GM12801 (cell line): ENCODE measurements around the gene TMEM59L.

Experiments used
- TF ChIP-seq, protein P1 (sequence below): IDR thresholded peaks from one replicate; pipeline ENCODE4 v1.5.1; 2011; ENCODE audit warnings: control low read depth; ENCODE audit not compliant: insufficient read length; ENCODE audit errors: extremely low read depth

Gene TMEM59L

DNA sequence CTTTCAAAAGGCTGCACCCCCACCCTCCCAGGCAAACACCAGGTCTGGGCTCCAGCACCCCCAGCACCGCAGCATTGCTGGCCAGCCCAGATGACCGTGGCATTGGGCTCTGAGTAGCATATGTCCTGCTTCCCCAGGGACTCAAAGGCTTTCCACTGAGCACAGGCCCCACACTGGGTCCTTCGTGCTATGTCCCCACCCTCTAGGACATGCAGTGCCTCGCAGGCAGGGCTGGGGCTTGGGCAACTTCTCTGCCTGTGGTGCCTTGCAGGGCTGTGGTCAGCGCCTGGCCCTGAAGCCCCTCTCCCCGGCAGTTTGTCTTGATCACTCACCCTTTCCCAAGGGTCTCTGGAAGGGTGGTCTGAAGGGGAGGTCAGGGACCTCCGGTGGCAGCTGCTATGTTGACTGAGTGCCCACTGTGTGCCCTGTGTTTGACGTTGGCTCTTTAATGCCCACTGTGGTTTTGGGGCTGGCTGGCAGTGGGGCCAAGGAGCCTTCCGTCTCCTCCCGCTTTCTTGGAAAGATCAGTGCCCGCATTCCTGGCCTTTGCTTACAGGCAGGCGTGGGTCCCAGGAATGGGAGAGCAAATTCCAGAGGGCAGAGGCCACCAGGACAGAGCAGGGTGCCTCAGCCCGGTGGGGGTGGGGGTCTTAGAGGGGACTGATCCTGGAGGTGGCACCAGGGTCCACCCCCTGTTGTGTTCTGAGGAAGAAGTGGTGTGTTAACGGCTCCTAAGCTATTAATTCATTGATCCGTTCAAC lies 50.5 kb downstream of the TMEM59L start:
- TF ChIP-seq, protein P1, sequence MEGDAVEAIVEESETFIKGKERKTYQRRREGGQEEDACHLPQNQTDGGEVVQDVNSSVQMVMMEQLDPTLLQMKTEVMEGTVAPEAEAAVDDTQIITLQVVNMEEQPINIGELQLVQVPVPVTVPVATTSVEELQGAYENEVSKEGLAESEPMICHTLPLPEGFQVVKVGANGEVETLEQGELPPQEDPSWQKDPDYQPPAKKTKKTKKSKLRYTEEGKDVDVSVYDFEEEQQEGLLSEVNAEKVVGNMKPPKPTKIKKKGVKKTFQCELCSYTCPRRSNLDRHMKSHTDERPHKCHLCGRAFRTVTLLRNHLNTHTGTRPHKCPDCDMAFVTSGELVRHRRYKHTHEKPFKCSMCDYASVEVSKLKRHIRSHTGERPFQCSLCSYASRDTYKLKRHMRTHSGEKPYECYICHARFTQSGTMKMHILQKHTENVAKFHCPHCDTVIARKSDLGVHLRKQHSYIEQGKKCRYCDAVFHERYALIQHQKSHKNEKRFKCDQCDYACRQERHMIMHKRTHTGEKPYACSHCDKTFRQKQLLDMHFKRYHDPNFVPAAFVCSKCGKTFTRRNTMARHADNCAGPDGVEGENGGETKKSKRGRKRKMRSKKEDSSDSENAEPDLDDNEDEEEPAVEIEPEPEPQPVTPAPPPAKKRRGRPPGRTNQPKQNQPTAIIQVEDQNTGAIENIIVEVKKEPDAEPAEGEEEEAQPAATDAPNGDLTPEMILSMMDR, result no peak

DNA sequence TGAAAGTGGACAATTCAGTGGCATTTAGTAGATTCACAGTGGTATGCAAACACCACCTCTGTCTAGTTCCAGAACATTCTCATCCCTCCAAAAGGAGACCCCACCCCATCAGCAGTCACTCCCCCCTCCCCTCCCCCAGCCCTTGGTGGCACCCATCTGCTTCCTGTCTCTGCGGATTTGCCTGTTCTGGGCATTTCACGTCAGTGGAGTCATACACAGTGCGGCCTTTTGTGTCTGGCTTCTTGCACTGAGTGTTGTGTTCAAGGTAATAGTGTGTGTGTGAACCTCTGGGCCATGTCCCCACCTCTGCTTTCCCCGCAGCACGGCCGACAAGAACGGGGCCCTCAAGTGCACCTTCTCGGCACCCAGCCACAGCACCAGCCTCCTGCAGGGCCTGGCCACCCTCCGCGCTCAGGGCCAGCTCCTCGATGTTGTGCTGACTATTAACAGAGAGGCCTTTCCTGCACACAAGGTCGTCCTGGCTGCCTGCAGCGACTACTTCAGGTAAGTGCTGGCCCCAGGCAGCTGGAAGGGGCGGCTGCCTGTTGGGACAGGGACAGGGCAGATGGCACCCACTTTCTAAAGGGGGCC lies 51.4 kb downstream of the TMEM59L start:
- TF ChIP-seq, protein P1, result no peak

DNA sequence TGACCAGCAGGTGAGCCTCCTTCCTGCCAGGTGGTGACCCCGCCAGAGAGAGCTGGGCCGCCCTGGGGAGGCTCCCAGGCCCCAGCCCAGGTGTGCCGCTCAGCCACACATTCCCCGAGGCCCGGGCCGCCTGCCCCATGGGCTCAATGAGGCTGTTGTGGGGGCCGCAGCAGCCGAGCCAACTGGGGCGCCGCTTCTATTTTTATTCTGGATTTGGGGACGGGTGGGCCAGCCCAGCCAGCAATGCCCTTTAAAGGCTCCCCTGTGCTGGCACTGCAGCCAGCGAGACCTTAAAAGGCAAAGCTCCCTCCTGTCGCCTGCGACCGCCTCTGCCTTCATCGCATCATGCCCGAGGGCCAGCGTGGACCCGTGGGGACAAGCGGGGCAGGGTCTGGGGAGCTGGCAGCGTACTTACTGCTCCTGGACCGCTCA lies 53.1 kb downstream of the TMEM59L start:
- TF ChIP-seq, protein P1, result no peak

DNA sequence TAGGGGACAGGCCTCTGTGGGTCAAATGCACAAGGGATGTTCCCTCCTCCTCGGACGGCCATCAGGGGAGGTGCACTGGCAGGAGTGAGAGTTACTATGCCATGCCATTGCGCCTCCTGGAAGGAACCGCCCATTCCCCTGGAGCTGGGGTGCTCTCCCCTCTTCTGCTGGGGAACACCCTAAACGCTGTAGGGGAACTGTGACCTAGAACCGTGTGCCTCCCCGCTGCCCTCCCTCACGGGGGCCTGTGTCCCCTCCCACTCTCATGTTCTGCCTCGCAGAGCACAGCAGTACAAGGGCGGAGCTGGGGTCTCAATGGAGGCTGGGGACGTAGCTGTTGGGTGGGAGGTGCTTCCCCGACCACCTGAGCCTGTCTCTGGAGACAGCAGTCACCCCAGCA lies 53.6 kb downstream of the TMEM59L start:
- TF ChIP-seq, protein P1, result no peak

DNA sequence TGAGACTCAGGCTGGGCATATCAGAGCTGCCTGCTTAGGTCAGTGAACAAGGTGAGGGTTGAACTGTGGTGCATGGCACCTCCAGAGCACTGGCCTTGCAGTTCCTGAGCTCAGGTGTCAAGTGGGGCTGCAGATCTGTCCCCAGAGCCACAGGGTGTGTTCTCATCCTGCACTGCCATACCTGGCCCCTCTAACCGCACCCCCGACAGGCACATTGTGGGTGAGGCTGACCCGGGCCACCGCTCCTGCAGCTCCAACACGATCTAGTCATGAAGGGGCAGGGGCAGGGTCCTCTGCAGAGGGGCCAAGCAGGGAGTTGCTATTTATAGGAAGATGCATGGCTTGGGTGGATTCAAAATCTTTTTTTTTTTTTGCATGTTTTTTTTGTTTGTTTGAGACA lies 54.1 kb downstream of the TMEM59L start:
- TF ChIP-seq, protein P1, result no peak

DNA sequence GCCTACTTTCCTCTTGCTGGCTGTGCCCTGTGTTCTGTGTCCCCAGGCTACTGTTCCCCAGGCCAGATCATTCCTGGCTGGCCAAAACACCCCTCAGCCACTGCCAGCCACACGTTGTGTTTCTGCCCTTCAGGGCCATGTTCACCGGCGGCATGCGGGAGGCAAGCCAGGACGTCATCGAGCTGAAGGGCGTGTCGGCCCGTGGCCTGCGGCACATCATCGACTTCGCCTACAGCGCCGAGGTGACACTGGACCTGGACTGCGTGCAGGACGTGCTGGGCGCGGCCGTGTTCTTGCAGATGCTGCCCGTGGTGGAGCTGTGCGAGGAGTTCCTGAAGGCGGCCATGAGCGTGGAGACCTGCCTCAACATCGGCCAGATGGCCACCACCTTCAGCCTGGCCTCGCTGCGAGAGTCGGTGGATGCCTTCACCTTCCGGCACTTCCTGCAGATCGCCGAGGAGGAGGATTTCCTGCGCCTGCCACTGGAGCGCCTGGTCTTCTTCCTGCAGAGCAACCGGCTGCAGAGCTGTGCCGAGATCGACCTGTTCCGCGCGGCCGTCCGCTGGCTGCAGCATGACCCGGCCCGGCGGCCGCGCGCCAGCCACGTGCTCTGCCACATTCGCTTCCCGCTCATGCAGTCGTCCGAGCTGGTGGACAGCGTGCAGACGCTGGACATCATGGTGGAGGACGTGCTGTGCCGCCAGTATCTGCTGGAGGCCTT lies 55.0 kb downstream of the TMEM59L start:
- TF ChIP-seq, protein P1, result no peak

DNA sequence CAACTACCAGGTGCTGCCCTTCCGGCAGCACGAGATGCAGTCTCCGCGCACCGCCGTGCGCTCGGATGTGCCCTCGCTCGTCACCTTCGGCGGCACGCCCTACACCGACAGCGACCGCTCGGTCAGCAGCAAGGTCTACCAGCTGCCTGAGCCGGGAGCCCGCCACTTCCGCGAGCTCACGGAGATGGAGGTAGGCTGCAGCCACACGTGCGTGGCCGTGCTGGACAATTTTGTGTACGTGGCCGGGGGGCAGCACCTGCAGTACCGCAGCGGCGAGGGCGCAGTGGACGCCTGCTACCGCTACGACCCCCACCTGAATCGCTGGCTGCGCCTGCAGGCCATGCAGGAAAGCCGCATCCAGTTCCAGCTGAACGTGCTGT lies 55.6 kb downstream of the TMEM59L start:
- TF ChIP-seq, protein P1, result no peak
